H1 (cell line): Measurements from ENCODE around the gene FANCI. TPM values are rescaled to one million over a fixed set of nuclear protein-coding genes. Genes with fewer than 3 reads are reported as not detected.

Source experiments
- CTCF ChIA-PET: fragments of 300-600 bp; sonication (Branson Sonifier 250); formaldehyde crosslinking; loops from one replicate; lab custom pipeline; 2021; ENCODE audit not compliant: partially characterized antibody; lab: Charles Lee
- POLR2A ChIA-PET: fragments of 300-600 bp; sonication (Branson Sonifier 250); formaldehyde crosslinking; loops from one replicate; lab custom pipeline; 2021; ENCODE audit warnings: inconsistent platforms; ENCODE audit not compliant: partially characterized antibody; lab: Charles Lee
- DNase-seq, 2 experiments: peaks; one replicate each; pipeline versions ENCODE4 v3.0.0 to v3.0.0-alpha.2; 2010 to 2022; ENCODE audit warnings: low spot score in 2 of 2, low read depth in 1 of 2, mixed read lengths in 1 of 2
- FAIRE-seq: peaks from 2 replicates; lab custom pipeline; 2011; peaks lifted over from hg19 to GRCh38; lab: Jason Lieb, UNC
- H2AFZ ChIP-seq: 2 replicates; pipeline ENCODE4 v1.8.1; 2012; ENCODE audit warnings: low read length, inconsistent platforms
- H2AK5ac ChIP-seq: 2 replicates; pipeline ENCODE4 v1.6.1; 2013; ENCODE audit warnings: low read depth, low read length
- H2BK120ac ChIP-seq: replicated peaks from 2 replicates; pipeline ENCODE3; 2013; ENCODE audit warnings: low read depth, low read length, inconsistent platforms
- H2BK12ac ChIP-seq: 2 replicates; pipeline ENCODE4 v1.6.1; 2013; ENCODE audit warnings: low read depth, low read length
- H2BK15ac ChIP-seq: 2 replicates; pipeline ENCODE4 v1.6.1; 2013; ENCODE audit warnings: low read length
- H2BK20ac ChIP-seq: 2 replicates; pipeline ENCODE4 v1.6.1; 2013; ENCODE audit warnings: low read length
- H2BK5ac ChIP-seq: 2 replicates; pipeline ENCODE4 v1.6.1; 2013; ENCODE audit warnings: low read depth, low read length
- H3K14ac ChIP-seq: 2 replicates; pipeline ENCODE4 v1.6.1; 2013; ENCODE audit warnings: inconsistent platforms; ENCODE audit not compliant: insufficient read length
- H3K18ac ChIP-seq: 2 replicates; pipeline ENCODE4 v1.6.1; 2013; ENCODE audit warnings: low read length; ENCODE audit errors: extremely low read depth
- H3K23ac ChIP-seq: 2 replicates; pipeline ENCODE4 v1.6.1; 2013; ENCODE audit warnings: inconsistent platforms; ENCODE audit not compliant: insufficient read length
- H3K23me2 ChIP-seq: 2 replicates; pipeline ENCODE4 v1.6.1; 2013; ENCODE audit warnings: low read depth, low read length
- H3K27ac ChIP-seq: 2 replicates; pipeline ENCODE4 v1.6.1; 2011; ENCODE audit warnings: low read depth, low read length, inconsistent platforms
- H3K27me3 ChIP-seq, 4 experiments: replicated peaks in 1 of 4; 1 replicate in 1 of 4; 2 replicates in 3 of 4; pipeline versions ENCODE4 v1.6.1 to v1.8.1; 2011 to 2013; ENCODE audit warnings: low read length in 3 of 4, mild to moderate bottlenecking in 3 of 4, inconsistent platforms in 2 of 4, mixed read lengths in 2 of 4, moderate library complexity in 1 of 4; ENCODE audit not compliant: control insufficient read depth in 3 of 4, insufficient read depth in 3 of 4; ENCODE audit errors: extremely low read depth in 1 of 4
- H3K36me3 ChIP-seq, 4 experiments: 2 replicates each; pipeline versions ENCODE4 v1.6.1 to v1.8.1; 2011 to 2013; ENCODE audit warnings: mild to moderate bottlenecking in 4 of 4, low read length in 3 of 4, moderate library complexity in 2 of 4, control low read depth in 1 of 4, inconsistent platforms in 1 of 4; ENCODE audit not compliant: insufficient read depth in 4 of 4, control insufficient read depth in 2 of 4
- H3K4ac ChIP-seq: replicated peaks from 2 replicates; pipeline ENCODE3; 2013; ENCODE audit warnings: low read length, low read depth, mixed read lengths, inconsistent platforms; ENCODE audit not compliant: insufficient read length
- H3K4me1 ChIP-seq, 4 experiments: replicated peaks in 1 of 4; 1 replicate in 1 of 4; 2 replicates in 3 of 4; pipeline versions ENCODE4 v1.6.1 to v1.8.1; 2011 to 2013; ENCODE audit warnings: low read length in 3 of 4, inconsistent platforms in 2 of 4, mixed read lengths in 1 of 4; ENCODE audit not compliant: insufficient read depth in 4 of 4, control insufficient read depth in 3 of 4
- H3K4me2 ChIP-seq, 2 experiments: 2 replicates each; pipeline versions ENCODE4 v1.6.1 to v1.8.1; 2011 to 2013; ENCODE audit warnings: low read depth in 2 of 2, low read length in 2 of 2, control low read depth in 1 of 2, inconsistent platforms in 1 of 2, mild to moderate bottlenecking in 1 of 2; ENCODE audit not compliant: insufficient read depth in 1 of 2
- H3K4me3 ChIP-seq, 4 experiments: fragments of 200-600, 300-600 bp in 1 of 4; sonication (generic), shearing (Covaris generic), sonication (Bioruptor Twin) in 1 of 4; 2 replicates each; pipeline versions ENCODE4 v1.5.1 to v1.8.1; 2011 to 2016; ENCODE audit warnings: low read length in 4 of 4, low read depth in 3 of 4, control low read depth in 2 of 4, inconsistent platforms in 2 of 4, mild to moderate bottlenecking in 2 of 4, mixed read lengths in 1 of 4, moderate library complexity in 1 of 4; ENCODE audit not compliant: insufficient read depth in 2 of 4; ENCODE audit errors: extremely low read depth in 1 of 4
- H3K56ac ChIP-seq: replicated peaks from 2 replicates; pipeline ENCODE3; 2013; ENCODE audit warnings: low read depth, mild to moderate bottlenecking, mixed read lengths, low read length, inconsistent platforms; ENCODE audit not compliant: insufficient read length
- H3K79me1 ChIP-seq: 2 replicates; pipeline ENCODE4 v1.6.1; 2013; ENCODE audit warnings: low read depth, low read length, control low read depth
- H3K79me2 ChIP-seq, 2 experiments: 2 replicates each; pipeline versions ENCODE4 v1.6.1 to v1.8.1; 2012 to 2013; ENCODE audit warnings: low read length in 2 of 2, mild to moderate bottlenecking in 2 of 2, inconsistent platforms in 1 of 2; ENCODE audit not compliant: insufficient read depth in 2 of 2, control insufficient read depth in 1 of 2
- H3K9ac ChIP-seq, 4 experiments: replicated peaks in 1 of 4; 1 replicate in 1 of 4; 2 replicates in 3 of 4; pipeline versions ENCODE4 v1.6.1 to v1.8.1; 2011 to 2013; ENCODE audit warnings: low read depth in 3 of 4, low read length in 3 of 4, control low read depth in 2 of 4, mild to moderate bottlenecking in 2 of 4, moderate library complexity in 2 of 4, inconsistent platforms in 1 of 4; ENCODE audit errors: extremely low read depth in 1 of 4
- H3K9me3 ChIP-seq, 2 experiments: 2 replicates each; pipeline versions ENCODE4 v1.6.1 to v1.8.1; 2012 to 2013; ENCODE audit warnings: mild to moderate bottlenecking in 2 of 2, moderate library complexity in 2 of 2, control low read depth in 1 of 2, inconsistent platforms in 1 of 2, low read depth in 1 of 2, low read length in 1 of 2, mixed read lengths in 1 of 2; ENCODE audit not compliant: insufficient read depth in 2 of 2
- H4K20me1 ChIP-seq, 2 experiments: replicated peaks in 1 of 2; 2 replicates each; pipeline versions ENCODE3 to v1.8.1; 2011 to 2013; ENCODE audit warnings: inconsistent platforms in 2 of 2, low read length in 2 of 2, mild to moderate bottlenecking in 1 of 2; ENCODE audit not compliant: insufficient read depth in 2 of 2, control insufficient read depth in 1 of 2
- H4K5ac ChIP-seq: 2 replicates; pipeline ENCODE4 v1.6.1; 2013; ENCODE audit warnings: low read length, low read depth, mixed read lengths, inconsistent platforms; ENCODE audit not compliant: insufficient read length
- H4K8ac ChIP-seq: 2 replicates; pipeline ENCODE4 v1.8.0; 2013; ENCODE audit warnings: mild to moderate bottlenecking, moderate library complexity, low read length, inconsistent platforms; ENCODE audit not compliant: insufficient read depth; ENCODE audit errors: extremely low read depth
- H4K91ac ChIP-seq: replicated peaks from 2 replicates; pipeline ENCODE3; 2013; ENCODE audit warnings: low read length, mixed read lengths, inconsistent platforms; ENCODE audit not compliant: insufficient read length
- ASH2L ChIP-seq: fragments of 200-600, 300-600 bp; sonication (generic); IDR thresholded peaks from one replicate; pipeline ENCODE4 v1.7.1; 2017; ENCODE audit warnings: low read length
- BACH1 ChIP-seq: IDR thresholded peaks from 2 replicates; pipeline ENCODE4 v1.6.1; 2012; ENCODE audit warnings: low read length, improper control_type of control experiment
- CEBPB ChIP-seq: IDR thresholded peaks from 2 replicates; pipeline ENCODE4 v1.6.1; 2012; ENCODE audit warnings: low read depth, low read length
- CHD2 ChIP-seq: IDR thresholded peaks from 2 replicates; pipeline ENCODE4 v1.6.1; 2012; ENCODE audit warnings: low read length, improper control_type of control experiment
- HDAC2 ChIP-seq, 2 experiments: fragments of 300-600 bp in 1 of 2; sonication (generic) in 1 of 2; IDR thresholded peaks; 2 replicates each; pipeline ENCODE4 v1.6.1; 2011 to 2012; ENCODE audit warnings: low read depth in 2 of 2, low read length in 2 of 2, mild to moderate bottlenecking in 2 of 2, moderate library complexity in 2 of 2, borderline replicate concordance in 1 of 2, inconsistent platforms in 1 of 2
- KDM5A ChIP-seq: fragments of 200-600 bp; IDR thresholded peaks from 2 replicates; pipeline ENCODE4 v1.7.1; 2012; ENCODE audit warnings: mild to moderate bottlenecking, low read length, inconsistent platforms, mixed read lengths
- POLR2AphosphoS5 ChIP-seq: IDR thresholded peaks from 2 replicates; pipeline ENCODE4 v1.6.1; 2011; ENCODE audit warnings: low read depth, low read length
- POU5F1 ChIP-seq: IDR thresholded peaks from 2 replicates; pipeline ENCODE4 v1.6.1; 2011; ENCODE audit warnings: low read depth, mild to moderate bottlenecking, low read length, moderate library complexity
- RBBP5 ChIP-seq: IDR thresholded peaks from 2 replicates; pipeline ENCODE4 v1.7.1; 2012; ENCODE audit warnings: low read depth, mild to moderate bottlenecking, inconsistent platforms, low read length, moderate library complexity, borderline replicate concordance
- RXRA ChIP-seq: IDR thresholded peaks from 2 replicates; pipeline ENCODE4 v1.6.1; 2011; ENCODE audit warnings: low read depth, mild to moderate bottlenecking, low read length, moderate library complexity; ENCODE audit not compliant: insufficient read depth
- SP1 ChIP-seq: IDR thresholded peaks from 2 replicates; pipeline ENCODE4 v1.6.1; 2011; ENCODE audit warnings: low read depth, low read length
- TEAD4 ChIP-seq: IDR thresholded peaks from 2 replicates; pipeline ENCODE4 v1.6.1; 2012; ENCODE audit warnings: low read depth, low read length, inconsistent platforms, mixed read lengths
- YY1 ChIP-seq: IDR thresholded peaks from 2 replicates; pipeline ENCODE4 v1.6.1; 2011; ENCODE audit warnings: low read depth, mild to moderate bottlenecking, low read length
- WGBS, 2 experiments: shearing (Covaris generic) in 1 of 2; methylation state at CpG; one replicate each; pipeline versions ENCODE4 v1.1.6 to v1.1.7; 2013 to 2015; ENCODE audit warnings: low lambda C conversion rate in 2 of 2, mixed read lengths in 2 of 2, inconsistent platforms in 1 of 2, low coverage in 1 of 2, missing lambda C conversion rate in 1 of 2; ENCODE audit not compliant: insufficient replicate concordance in 2 of 2, insufficient coverage in 1 of 2, insufficient read length in 1 of 2; ENCODE audit errors: extremely low coverage in 1 of 2, missing lambda C conversion rate in 1 of 2; 5-methylcytosine and 5-hydroxymethylcytosine counted together
- polyA plus RNA-seq, 7 experiments: library from polyadenylated mRNA; depleted of rRNA in 3 of 7; stranded (reverse) in 5 of 7; unstranded in 2 of 7; fragments of >200 nt in 5 of 7; fragments of 200-250 nt in 2 of 7; gene quantifications; 1 replicate in 5 of 7; 2 replicates in 1 of 7; 4 replicates in 1 of 7; pipeline versions ENCODE4 v1.2.1 to v1.2.3, GENCODE V29; 2011 to 2013; ENCODE audit warnings: missing spikeins in 2 of 7, mixed read lengths in 2 of 7
- total RNA-seq: library from RNA; stranded (reverse); fragmentation: NEBNext Ultra II Directional; extraction: Animal tissue kit (Norgen Biotek cat#: 25700); gene quantifications from 2 replicates; pipeline ENCODE4 v1.2.1, GENCODE V29; 2021
- TF ChIP-seq, protein P1 (sequence below): IDR thresholded peaks from 2 replicates; pipeline ENCODE4 v1.6.1; 2012; ENCODE audit warnings: inconsistent platforms

Gene FANCI
- total and polyA plus RNA-seq, 2 of the 8 experiments (the other 6 are each of a cell fraction or from before 2014, with no cell fraction given): 37.8 to 115 TPM

DNA sequence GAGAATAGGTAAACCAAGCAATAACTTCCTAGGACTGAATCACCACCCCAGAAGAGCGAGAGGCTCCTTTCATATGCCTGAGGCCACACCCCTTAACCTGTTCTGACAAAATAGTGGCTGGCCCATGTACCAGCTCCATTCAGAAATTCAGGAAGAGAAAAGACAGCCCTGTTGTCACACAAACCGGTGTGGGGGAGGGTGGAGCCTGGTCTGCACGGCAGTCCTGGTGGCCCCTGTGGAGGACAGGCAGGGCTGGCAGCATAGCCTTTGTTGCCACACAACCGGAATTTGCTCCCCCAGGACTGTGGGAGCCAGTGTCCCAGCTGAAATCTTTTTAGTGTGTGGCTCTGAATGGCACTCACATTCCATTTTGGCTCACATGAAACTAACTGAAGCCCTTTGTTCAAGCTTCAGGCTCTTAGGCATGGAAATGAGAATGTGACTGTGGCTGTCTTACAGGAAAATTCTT, 46.2 kb upstream of the FANCI start:
- no peak overlapping the region for H3K4ac ChIP-seq
- no peak overlapping the region for H2BK20ac ChIP-seq
- H3K14ac ChIP-seq: no peak overlapping the region
- no peak overlapping the region; the same call in 1 of the 2 replicates for H3K27ac ChIP-seq
- H3K79me2 ChIP-seq: no peaks in the 10 kb centered on the region
- peak overlapping the region in 1 of 4 experiments; percentile 35; a peak in 1 of 7 replicates for H3K9ac ChIP-seq
- H2BK120ac ChIP-seq: no peak overlapping the region
- H3K4me1 ChIP-seq: peaks cover 8 to 34% (median 15%) of the 10 kb centered on the region in 4 experiments
- no peaks in the 10 kb centered on the region; a peak in 1 of 8 replicates for H3K36me3 ChIP-seq
- peaks cover 0 to 2% of the 10 kb centered on the region in 2 experiments for H4K20me1 ChIP-seq
- no peaks in the 10 kb centered on the region for H3K23me2 ChIP-seq
- no peak overlapping the region for H4K8ac ChIP-seq
- H3K79me1 ChIP-seq: no peaks in the 10 kb centered on the region
- no peak overlapping the region for H2AFZ ChIP-seq
- FAIRE-seq (peak; percentile 62), DNase-seq (peak in 1 of 2 experiments; percentile 73)
- H4K91ac ChIP-seq: no peak overlapping the region
- no peak overlapping the region for H3K23ac ChIP-seq
- no peak overlapping the region for H4K5ac ChIP-seq
- POLR2A ChIA-PET: interaction anchor here (1.0 to 1.5 kb wide), 4 partner anchors 16 to 69 kb away, joined by 3 to 4 read pairs (median 4); no protein-coding TSS in a partner anchor
- no peak overlapping the region for H2BK5ac ChIP-seq
- no peak overlapping the region for H3K56ac ChIP-seq
- no peak overlapping the region for H3K18ac ChIP-seq
- H3K9me3 ChIP-seq: no peaks in the 10 kb centered on the region
- peak overlapping the region; percentile 8 to 41; a peak in 2 of 4 replicates for H3K4me2 ChIP-seq
- H3K27me3 ChIP-seq: no peaks in the 10 kb centered on the region
- H2BK15ac ChIP-seq: no peak overlapping the region
- no peak overlapping the region for H2BK12ac ChIP-seq
- 28% methylated on average over 4 of the region's 4 CpGs; no CpG with 5 or more reads in 1 of the 2 experiments for WGBS, 2 experiments
- CTCF ChIA-PET: interaction anchor here (1.0 to 4.2 kb wide), 6 partner anchors 9 to 327 kb away, joined by 4 to 21 read pairs (median 5); partner anchors contain the start of gene FANCI
- no peak overlapping the region for H2AK5ac ChIP-seq
- peak overlapping the region in 1 of 4 experiments; percentile 4; a peak in 1 of 8 replicates for H3K4me3 ChIP-seq
- TF ChIP-seq CHD2: no peak
- TF ChIP-seq RXRA: no peak
- TF ChIP-seq POLR2AphosphoS5: 0 out of 2 replicates have a peak, but pooled peaks have one; percentile 45
- TF ChIP-seq CEBPB: peak; percentile 40; the same call in 1 of the 2 replicates
- peak; percentile 25; the same call in 1 of the 2 replicates for TF ChIP-seq BACH1
- TF ChIP-seq YY1: no peak
- peak; percentile 81; the same call in 1 of the 2 replicates for TF ChIP-seq RBBP5
- TF ChIP-seq ASH2L: peak; percentile 90
- peak; percentile 59; the same call in 1 of the 2 replicates for TF ChIP-seq TEAD4
- TF ChIP-seq HDAC2 (IDR thresholded peaks at IDR 0.05; ENCODE audit: borderline replicate concordance in 1 of 2, low read depth in 2 of 2, low read length in 2 of 2): peak in 1 of 2 experiments; percentile 42; a peak in 1 of 4 replicates
- TF ChIP-seq SP1: no peak
- TF ChIP-seq KDM5A: no peak
- TF ChIP-seq, protein P1, sequence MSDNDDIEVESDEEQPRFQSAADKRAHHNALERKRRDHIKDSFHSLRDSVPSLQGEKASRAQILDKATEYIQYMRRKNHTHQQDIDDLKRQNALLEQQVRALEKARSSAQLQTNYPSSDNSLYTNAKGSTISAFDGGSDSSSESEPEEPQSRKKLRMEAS: no peak
- no peak for TF ChIP-seq POU5F1
